Neural progenitor cell (in vitro differentiated cells): Measurements from ENCODE around the gene ACOT7. TPM values are rescaled to one million over a fixed set of nuclear protein-coding genes. Genes with fewer than 3 reads are reported as not detected.

Source experiments
- microRNA-seq: library from miRNA; unstranded; fragments of <30 nt; microRNA quantifications from one replicate; pipeline ENCODE4, GENCODE V29; 2016
- small RNA-seq: library from RNA; depleted of rRNA; stranded (forward); fragments of <200 nt; gene quantifications from one replicate; pipeline ENCODE3, GENCODE V24; 2015
- total RNA-seq: library from RNA; depleted of rRNA; stranded (reverse); fragments of >200 nt; gene quantifications from 2 replicates; pipeline ENCODE4 v1.2.3, GENCODE V29; 2015; ENCODE audit warnings: low replicate concordance

Gene ACOT7
- total RNA-seq, 1 donor from 2014 or later, result 19.6 TPM

Small RNAs within 50 kb of the gene (microRNA-seq; reads per million reads assigned to microRNA genes)
- not detected for gene MIR4252

Small RNAs within 50 kb of the gene (small RNA-seq; reads per million reads assigned to genes)
- gene MIR4252, result not detected

Other genes with a start within 250 kb of the ACOT7 start
- gene CHD5, start 213.4 kb downstream of the ACOT7 start, total RNA-seq, result 0.17 and 0.22 TPM in 2 replicates
- 261 and 410 TPM in 2 replicates for gene RPL22, start 194.2 kb downstream of the ACOT7 start, total RNA-seq
- gene RNF207, start 187.6 kb downstream of the ACOT7 start, total RNA-seq, result 3.1 and 5.9 TPM in 2 replicates
- gene ICMT, start 157.8 kb downstream of the ACOT7 start, total RNA-seq, result 88.4 and 118 TPM in 2 replicates
- gene HES3, start 149.6 kb downstream of the ACOT7 start, total RNA-seq, result 5.5 and 22.2 TPM in 2 replicates
- gene GPR153, start 132.7 kb downstream of the ACOT7 start, total RNA-seq, result 8.4 and 27.3 TPM in 2 replicates
- gene HES2, start 26.2 kb upstream of the ACOT7 start, total RNA-seq, result 0.04 and 0.22 TPM in 2 replicates
- gene ESPN, start 31.0 kb upstream of the ACOT7 start, total RNA-seq, result 7.1 and 11.0 TPM in 2 replicates
- gene TNFRSF25, start 72.4 kb upstream of the ACOT7 start, total RNA-seq, result 15.6 and 23.7 TPM in 2 replicates
- gene PLEKHG5, start 97.9 kb upstream of the ACOT7 start, total RNA-seq, result 7.4 and 25.9 TPM in 2 replicates
- 28.1 and 48.0 TPM in 2 replicates for gene NOL9, start 160.7 kb upstream of the ACOT7 start, total RNA-seq
- gene TAS1R1, start 161.5 kb upstream of the ACOT7 start, total RNA-seq, result not detected in 2 replicates
- gene ZBTB48, start 186.2 kb upstream of the ACOT7 start, total RNA-seq, result 18.3 and 28.3 TPM in 2 replicates
- gene KLHL21, start 209.1 kb upstream of the ACOT7 start, total RNA-seq, result 4.8 and 7.2 TPM in 2 replicates
- gene PHF13, start 220.0 kb upstream of the ACOT7 start, total RNA-seq, result 32.0 and 35.6 TPM in 2 replicates
- 25.0 and 37.2 TPM in 2 replicates for gene THAP3, start 231.1 kb upstream of the ACOT7 start, total RNA-seq